DOHH2 (cell line): ENCODE data around the gene HKDC1.

Experiments used
- H3F3A ChIP-seq: fragments of 200-600 bp; sonication (generic), shearing (Covaris generic); 2 replicates; pipeline ENCODE4 v1.6.0; 2016; ENCODE audit warnings: antibody characterized with exemption, mild to moderate bottlenecking; ENCODE audit not compliant: control insufficient read depth, insufficient read depth
- H3K27ac ChIP-seq: fragments of 200-600 bp; sonication (generic); 2 replicates; pipeline ENCODE4 v1.5.1; 2014; ENCODE audit warnings: low read depth, mild to moderate bottlenecking, low read length, moderate library complexity
- H3K27me3 ChIP-seq: fragments of 200-600 bp; sonication (generic); 2 replicates; pipeline ENCODE4 v1.6.1; 2014; ENCODE audit warnings: mild to moderate bottlenecking, low read length, mixed read lengths; ENCODE audit not compliant: control insufficient read depth
- H3K36me3 ChIP-seq: fragments of 200-600 bp; sonication (generic); 2 replicates; pipeline ENCODE4 v1.6.1; 2014; ENCODE audit warnings: mild to moderate bottlenecking, low read length, moderate library complexity, mixed read lengths; ENCODE audit not compliant: control insufficient read depth
- H3K4me1 ChIP-seq: fragments of 200-600 bp; sonication (generic); 2 replicates; pipeline ENCODE4 v1.6.1; 2014; ENCODE audit warnings: mild to moderate bottlenecking, low read length, mixed read lengths; ENCODE audit not compliant: control insufficient read depth
- H3K4me2 ChIP-seq: fragments of 200-600 bp; sonication (generic); 2 replicates; pipeline ENCODE4 v1.6.0; 2014; ENCODE audit warnings: mild to moderate bottlenecking, low read length, moderate library complexity
- H3K4me3 ChIP-seq: fragments of 200-600 bp; sonication (generic); 2 replicates; pipeline ENCODE4 v1.5.1; 2014; ENCODE audit warnings: mild to moderate bottlenecking, low read length, mixed read lengths
- H3K79me2 ChIP-seq: fragments of 200-600 bp; sonication (generic); 2 replicates; pipeline ENCODE4 v1.6.1; 2014; ENCODE audit warnings: mild to moderate bottlenecking, low read length, mixed read lengths; ENCODE audit not compliant: control insufficient read depth
- H3K9me2 ChIP-seq: fragments of 200-600 bp; sonication (generic); replicated peaks from 2 replicates; pipeline ENCODE4 v1.6.1; 2014; ENCODE audit warnings: mild to moderate bottlenecking, low read length, mixed read lengths; ENCODE audit not compliant: control insufficient read depth
- H3K9me3 ChIP-seq: fragments of 200-600 bp; sonication (generic); 2 replicates; pipeline ENCODE4 v1.6.1; 2014; ENCODE audit warnings: antibody characterized with exemption, low read length, mixed read lengths; ENCODE audit not compliant: control insufficient read depth, insufficient read depth
- H4K20me1 ChIP-seq: fragments of 200-600 bp; sonication (generic); 2 replicates; pipeline ENCODE4 v1.6.0; 2014; ENCODE audit warnings: low read depth, mild to moderate bottlenecking, antibody characterized with exemption, low read length, moderate library complexity; ENCODE audit not compliant: control insufficient read depth, insufficient read depth
- CTCF ChIP-seq: fragments of 200-600 bp; sonication (generic); IDR thresholded peaks from one replicate; pipeline ENCODE4 v1.5.1; 2014; ENCODE audit warnings: antibody characterized with exemption, mild to moderate bottlenecking, low read depth, low read length; ENCODE audit not compliant: poor library complexity, severe bottlenecking
- EZH2phosphoT487 ChIP-seq: fragments of 200-600 bp; sonication (generic); IDR thresholded peaks from 2 replicates; pipeline ENCODE4 v1.6.1; 2017; ENCODE audit warnings: borderline replicate concordance, mild to moderate bottlenecking, antibody characterized with exemption, low read length, moderate library complexity, mixed read lengths

Gene HKDC1

GRCh38 chr10:69217119-69217754 is 2.9 kb upstream of the HKDC1 start:
- Histone ChIP-seq H3K27ac (no peak overlapping the region), H3K4me1 (peaks cover 4% of the 10 kb centered on the region), H3K4me2 (no peak overlapping the region)

GRCh38 chr10:69218831-69219230 is 1.3 kb upstream of the HKDC1 start:
- H3K4me1 ChIP-seq: peaks cover 14% of the 10 kb centered on the region
- no peaks in the 10 kb centered on the region for H3K9me2 ChIP-seq
- H3F3A ChIP-seq: 0 out of 2 replicates have a peak, but pooled peaks cover 4% of the 10 kb centered on the region
- no peaks in the 10 kb centered on the region for H4K20me1 ChIP-seq
- no peak overlapping the region for H3K4me3 ChIP-seq
- peaks cover 23% of the 10 kb centered on the region for H3K27me3 ChIP-seq
- H3K9me3 ChIP-seq: no peaks in the 10 kb centered on the region
- TF ChIP-seq EZH2phosphoT487: no peak
- TF ChIP-seq CTCF: no peak
- H3K79me2 ChIP-seq: no peaks in the 10 kb centered on the region
- no peaks in the 10 kb centered on the region for H3K36me3 ChIP-seq
- no peak overlapping the region for H3K4me2 ChIP-seq
- no peak overlapping the region for H3K27ac ChIP-seq

More at GRCh38 chr10:69217119-69217754, 2.9 kb upstream of the HKDC1 start:
- Histone ChIP-seq H4K20me1 (no peaks in the 10 kb centered on the region), H3K4me3 (no peak overlapping the region), H3K27me3 (peaks cover 23% of the 10 kb centered on the region), H3K9me3 (no peaks in the 10 kb centered on the region), H3K9me2 (no peaks in the 10 kb centered on the region), H3F3A (no peaks in the 10 kb centered on the region), H3K79me2 (no peaks in the 10 kb centered on the region), H3K36me3 (no peaks in the 10 kb centered on the region)
- TF ChIP-seq CTCF (no peak), EZH2phosphoT487 (no peak)

GRCh38 chr10:69220507-69220906 is 375 bp downstream of the HKDC1 start:
- no peaks in the 10 kb centered on the region for H3K36me3 ChIP-seq
- H3F3A ChIP-seq: 0 out of 2 replicates have a peak, but pooled peaks cover 4% of the 10 kb centered on the region
- peaks cover 17% of the 10 kb centered on the region for H3K27me3 ChIP-seq
- no peaks in the 10 kb centered on the region for H3K9me2 ChIP-seq
- no peaks in the 10 kb centered on the region for H3K9me3 ChIP-seq
- no peak overlapping the region for H3K4me3 ChIP-seq
- peaks cover 14% of the 10 kb centered on the region for H3K4me1 ChIP-seq
- no peak overlapping the region for H3K4me2 ChIP-seq
- TF ChIP-seq CTCF: no peak
- TF ChIP-seq EZH2phosphoT487: no peak
- no peaks in the 10 kb centered on the region for H3K79me2 ChIP-seq
- H4K20me1 ChIP-seq: no peaks in the 10 kb centered on the region
- no peak overlapping the region for H3K27ac ChIP-seq
